Parathyroid adenoma (tissue), 2 donors: ENCODE measurements around the gene SSC4D.
"Not testable (repeated sequence)": the region's sequence is repeated elsewhere in the genome, so short reads cannot be mapped to it uniquely, and the experiment has no call there.

Experiments used
- H2AFZ ChIP-seq: fragments of 300-600 bp; sonication (generic); one replicate; pipeline ENCODE4 v1.7.0; 2017; ENCODE audit warnings: antibody characterized with exemption, mild to moderate bottlenecking
- H3K27ac ChIP-seq: fragments of 300-600 bp; sonication (generic); one replicate; pipeline ENCODE4 v1.7.0; 2017
- H3K27me3 ChIP-seq: fragments of 300-600 bp; sonication (generic); one replicate; pipeline ENCODE4 v1.7.0; 2017; ENCODE audit warnings: low read length; ENCODE audit not compliant: control insufficient read depth, insufficient read depth
- H3K36me3 ChIP-seq: fragments of 300-600 bp; sonication (generic); one replicate; pipeline ENCODE4 v1.7.0; 2017; ENCODE audit warnings: low read length; ENCODE audit not compliant: control insufficient read depth, insufficient read depth
- H3K4me1 ChIP-seq: fragments of 300-600 bp; sonication (generic); one replicate; pipeline ENCODE4 v1.7.0; 2017; ENCODE audit warnings: control low read depth
- H3K4me2 ChIP-seq: fragments of 300-600 bp; sonication (generic); one replicate; pipeline ENCODE4 v1.7.0; 2017; ENCODE audit warnings: low read length
- H3K4me3 ChIP-seq: fragments of 300-600 bp; sonication (generic); one replicate; pipeline ENCODE4 v1.7.0; 2017; ENCODE audit warnings: low read depth, low read length
- H3K79me2 ChIP-seq: fragments of 300-600 bp; sonication (generic); one replicate; pipeline ENCODE4 v1.7.0; 2017; ENCODE audit warnings: control low read depth
- H3K9ac ChIP-seq: fragments of 300-600 bp; sonication (generic); one replicate; pipeline ENCODE4 v1.7.0; 2017; ENCODE audit warnings: mild to moderate bottlenecking
- H3K9me3 ChIP-seq: fragments of 300-600 bp; sonication (generic); one replicate; pipeline ENCODE4 v1.7.0; 2017; ENCODE audit warnings: low read length; ENCODE audit not compliant: control insufficient read depth
- CTCF ChIP-seq: fragments of 300-600 bp; sonication (generic); IDR thresholded peaks from one replicate; pipeline ENCODE4 v1.7.0; 2017; ENCODE audit warnings: antibody characterized with exemption, mild to moderate bottlenecking
- donor health status: primary hyperparathyroidism.

SSC4D gene

GRCh38 chr7:76369018-76369417 lies 40.5 kb downstream of the SSC4D start:
- Histone ChIP-seq H2AFZ (peak overlapping the region; percentile 77), H3K9ac (no peak overlapping the region), H3K79me2 (no peaks in the 10 kb centered on the region), H3K27ac (no peak overlapping the region), H3K4me3 (no peak overlapping the region), H3K36me3 (no peaks in the 10 kb centered on the region), H3K9me3 (no peaks in the 10 kb centered on the region), H3K27me3 (no peaks in the 10 kb centered on the region), H3K4me2 (peak overlapping the region; percentile 22), H3K4me1 (peaks cover 12% of the 10 kb centered on the region)
- TF ChIP-seq CTCF = no peak

- TF ChIP-seq CTCF = no peak
- Histone ChIP-seq H3K27ac (no peak overlapping the region), H3K27me3 (no peaks in the 10 kb centered on the region), H3K9ac (no peak overlapping the region), H3K4me3 (no peak overlapping the region), H3K36me3 (no peaks in the 10 kb centered on the region), H3K79me2 (no peaks in the 10 kb centered on the region), H2AFZ (no peak overlapping the region), H3K9me3 (no peaks in the 10 kb centered on the region), H3K4me1 (peaks cover 12% of the 10 kb centered on the region), H3K4me2 (no peak overlapping the region)
Observed at GRCh38 chr7:76368190-76368589, 41.3 kb downstream of the SSC4D start.

- peaks cover 11% of the 10 kb centered on the region for H3K4me1 ChIP-seq
- no peak for TF ChIP-seq CTCF
- H3K9me3 ChIP-seq = no peaks in the 10 kb centered on the region
- no peak overlapping the region for H3K4me2 ChIP-seq
- no peaks in the 10 kb centered on the region for H3K79me2 ChIP-seq
- H3K36me3 ChIP-seq = no peaks in the 10 kb centered on the region
- H3K4me3 ChIP-seq = no peak overlapping the region
- no peak overlapping the region for H3K9ac ChIP-seq
- peak overlapping the region; percentile 50 for H3K27ac ChIP-seq
- H3K27me3 ChIP-seq = no peaks in the 10 kb centered on the region
- H2AFZ ChIP-seq = peak overlapping the region; percentile 89
Observed at GRCh38 chr7:76364198-76364584, 45.3 kb downstream of the SSC4D start.

- not testable (repeated sequence) for H3K4me2 ChIP-seq, H3K9me3 ChIP-seq, H3K9ac ChIP-seq, H3K4me1 ChIP-seq, H3K27me3 ChIP-seq, H3K79me2 ChIP-seq, H3K27ac ChIP-seq, H3K36me3 ChIP-seq, H3K4me3 ChIP-seq
- H2AFZ ChIP-seq = peak overlapping the region; percentile 89
Observed at GRCh38 chr7:76363754-76364153, 45.7 kb downstream of the SSC4D start.

GRCh38 chr7:76359978-76360638 lies 49.4 kb downstream of the SSC4D start:
- peaks cover 4% of the 10 kb centered on the region for H3K4me1 ChIP-seq
- H3K27me3 ChIP-seq = no peaks in the 10 kb centered on the region
- H2AFZ ChIP-seq = peak overlapping the region; percentile 90
- peak overlapping the region; percentile 74 for H3K4me2 ChIP-seq
- no peak overlapping the region for H3K9ac ChIP-seq
- no peaks in the 10 kb centered on the region for H3K36me3 ChIP-seq
- peaks cover 14% of the 10 kb centered on the region for H3K79me2 ChIP-seq
- peak overlapping the region; percentile 97 for H3K27ac ChIP-seq
- peak overlapping the region; percentile 82 for H3K4me3 ChIP-seq
- no peak for TF ChIP-seq CTCF
- no peaks in the 10 kb centered on the region for H3K9me3 ChIP-seq
